Stimulated activated CD8-positive, alpha-beta memory T cell treated with anti-CD3 and anti-CD28 coated beads, Interleukin-15, amount 100 ng/mL, for 1 hour (primary cell): Measurements from ENCODE around the gene TFPI.
"Not testable (repeated sequence)": the region's sequence is repeated elsewhere in the genome, so short reads cannot be mapped to it uniquely, and the experiment has no call there.

ENCODE experiments used
- DNase-seq: peaks from one replicate; pipeline ENCODE4 v3.0.0-alpha.2; 2020; ENCODE audit warnings: low read depth

TFPI gene

GRCh38 chr2:187528042-187528441, 26.2 kb downstream of the TFPI start:
- no peak for DNase-seq

- no peak for DNase-seq
These were observed 27.0 kb downstream of the TFPI start for GRCh38 chr2:187527262-187527661.

- DNase-seq = no peak
These were observed 27.4 kb downstream of the TFPI start for GRCh38 chr2:187526792-187527191.

- no peak for DNase-seq
These were observed 28.9 kb downstream of the TFPI start for GRCh38 chr2:187525163-187525900.

- DNase-seq = no peak
These were observed 30.9 kb downstream of the TFPI start for GRCh38 chr2:187523325-187523724.

GRCh38 chr2:187520121-187520624, 34.1 kb downstream of the TFPI start:
- DNase-seq = no peak

GRCh38 chr2:187519419-187520120, 34.7 kb downstream of the TFPI start:
- DNase-seq = no peak

GRCh38 chr2:187517750-187518361, 36.4 kb downstream of the TFPI start:
- DNase-seq = not testable (repeated sequence)

- not testable (repeated sequence) for DNase-seq
These were observed 37.4 kb downstream of the TFPI start for GRCh38 chr2:187516630-187517510.

- no peak for DNase-seq
These were observed 39.3 kb downstream of the TFPI start for GRCh38 chr2:187514930-187515329.

- DNase-seq = not testable (repeated sequence)
These were observed 39.9 kb downstream of the TFPI start for GRCh38 chr2:187514235-187514829.

GRCh38 chr2:187513460-187514234, 40.6 kb downstream of the TFPI start:
- not testable (repeated sequence) for DNase-seq

GRCh38 chr2:187511356-187512315, 42.6 kb downstream of the TFPI start:
- no peak for DNase-seq

GRCh38 chr2:187510419-187511355, 43.5 kb downstream of the TFPI start:
- DNase-seq = not testable (repeated sequence)

GRCh38 chr2:187509667-187510417, 44.4 kb downstream of the TFPI start:
- DNase-seq = no peak

GRCh38 chr2:187506416-187506815, 47.8 kb downstream of the TFPI start:
- DNase-seq = no peak

GRCh38 chr2:187505065-187505672, 49.1 kb downstream of the TFPI start:
- no peak for DNase-seq
